HG02610 (cell line): ENCODE data around the gene IGFL1.
A peak's percentile ranks its signal among the peaks of the same experiment; 100 is the strongest.
"Not testable (repeated sequence)": the region's sequence is repeated elsewhere in the genome, so short reads cannot be mapped to it uniquely, and the experiment has no call there.

Experiments used
- ATAC-seq: cut with Tn5 transposase; IDR thresholded peaks from one replicate; pipeline ENCODE4 v1.9.1; 2021; ENCODE audit warnings: mild to moderate bottlenecking, moderate library complexity; ENCODE audit not compliant: unreplicated experiment

IGFL1 gene

GRCh38 chr19:46221981-46222610 is 7.4 kb upstream of the IGFL1 start:
- no peak for ATAC-seq

GRCh38 chr19:46223787-46224186 is 5.8 kb upstream of the IGFL1 start:
- ATAC-seq = not testable (repeated sequence)

- ATAC-seq = no peak
Measured at GRCh38 chr19:46224773-46225172, 4.8 kb upstream of the IGFL1 start.

- ATAC-seq = no peak
Measured at GRCh38 chr19:46225558-46226004, 4.0 kb upstream of the IGFL1 start.

- no peak for ATAC-seq
Measured at GRCh38 chr19:46226438-46226973, 3.0 kb upstream of the IGFL1 start.

GRCh38 chr19:46232029-46232428 is 2.5 kb downstream of the IGFL1 start:
- ATAC-seq = no peak

GRCh38 chr19:46232468-46232867 is 2.9 kb downstream of the IGFL1 start:
- no peak for ATAC-seq

- no peak for ATAC-seq
Measured at GRCh38 chr19:46232938-46233621, 3.5 kb downstream of the IGFL1 start.

GRCh38 chr19:46233871-46234270 is 4.3 kb downstream of the IGFL1 start:
- not testable (repeated sequence) for ATAC-seq

- not testable (repeated sequence) for ATAC-seq
Measured at GRCh38 chr19:46238141-46238540, 8.6 kb downstream of the IGFL1 start.

GRCh38 chr19:46239193-46240024 is 9.9 kb downstream of the IGFL1 start:
- no peak for ATAC-seq

GRCh38 chr19:46240693-46241092 is 11.2 kb downstream of the IGFL1 start:
- ATAC-seq = no peak

GRCh38 chr19:46241626-46242025 is 12.1 kb downstream of the IGFL1 start:
- ATAC-seq = no peak

GRCh38 chr19:46243081-46243654 is 13.6 kb downstream of the IGFL1 start:
- ATAC-seq = not testable (repeated sequence)

- ATAC-seq = no peak
Measured at GRCh38 chr19:46250076-46250735, 20.7 kb downstream of the IGFL1 start.

- ATAC-seq = no peak
Measured at GRCh38 chr19:46251416-46251815, 21.9 kb downstream of the IGFL1 start.

- no peak for ATAC-seq
Measured at GRCh38 chr19:46254776-46255175, 25.2 kb downstream of the IGFL1 start.

GRCh38 chr19:46256855-46257254 is 27.3 kb downstream of the IGFL1 start:
- ATAC-seq = no peak

GRCh38 chr19:46261501-46261900 is 32.0 kb downstream of the IGFL1 start:
- not testable (repeated sequence) for ATAC-seq

- peak; percentile 88 for ATAC-seq
Measured at GRCh38 chr19:46262684-46263296, 33.2 kb downstream of the IGFL1 start.
